Skeletal muscle cell (primary cell): Measurements from ENCODE around the gene BTBD19.
"Not testable (repeated sequence)": the region's sequence is repeated elsewhere in the genome, so short reads cannot be mapped to it uniquely, and the experiment has no call there.

Experiments
- DNase-seq: peaks from one replicate; pipeline ENCODE4 v3.0.0-alpha.2; 2010; ENCODE audit warnings: low read depth
- H3K4me3 ChIP-seq: 2 replicates; pipeline ENCODE4 v1.5.1; 2011; ENCODE audit warnings: low read depth, mild to moderate bottlenecking, control low read depth, low read length, moderate library complexity

BTBD19 gene

GRCh38 chr1:44822981-44823451 is 14.7 kb downstream of the BTBD19 start:
- no peak overlapping the region for H3K4me3 ChIP-seq

GRCh38 chr1:44824392-44824791 is 16.1 kb downstream of the BTBD19 start:
- not testable (repeated sequence) for DNase-seq

More at GRCh38 chr1:44822981-44823451, 14.7 kb downstream of the BTBD19 start:
- DNase-seq: no peak

GRCh38 chr1:44826375-44827196 is 18.3 kb downstream of the BTBD19 start:
- H3K4me3 ChIP-seq: no peak overlapping the region
- no peak for DNase-seq

More at GRCh38 chr1:44824392-44824791, 16.1 kb downstream of the BTBD19 start:
- not testable (repeated sequence) for H3K4me3 ChIP-seq

GRCh38 chr1:44827197-44828002 is 19.1 kb downstream of the BTBD19 start:
- DNase-seq: no peak
- H3K4me3 ChIP-seq: no peak overlapping the region

GRCh38 chr1:44828003-44828651 is 19.8 kb downstream of the BTBD19 start:
- no peak for DNase-seq

DNA sequence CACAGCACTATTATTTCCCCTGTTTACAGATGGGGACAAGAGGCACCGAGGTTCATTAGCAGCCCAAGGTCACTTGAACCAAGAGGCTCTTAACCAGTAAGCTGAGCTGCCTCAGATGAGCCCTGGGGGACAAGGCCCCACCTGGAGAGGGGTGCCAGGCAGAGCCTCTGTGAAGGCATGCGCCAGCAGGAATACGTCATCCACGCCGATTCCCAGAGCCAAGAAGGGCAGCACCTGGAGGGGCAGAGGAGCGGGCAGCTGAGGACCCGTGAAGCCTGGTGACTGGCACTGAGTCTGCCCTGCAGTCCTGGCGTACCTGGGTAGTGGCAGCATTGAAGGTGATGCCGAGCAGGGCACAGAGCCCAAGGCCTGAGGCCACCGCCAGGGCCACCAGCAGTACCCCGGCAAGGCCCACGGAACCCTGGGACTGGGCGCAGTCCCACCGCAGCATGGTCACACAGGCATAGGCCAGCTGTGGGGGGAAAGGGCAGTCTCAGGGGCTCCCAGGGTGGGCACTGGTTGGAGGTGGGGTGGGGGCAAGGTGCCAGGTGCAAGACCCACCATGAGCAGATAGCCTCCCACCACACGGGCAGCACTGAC is 20.6 kb downstream of the BTBD19 start:
- DNase-seq: no peak
- no peak overlapping the region for H3K4me3 ChIP-seq

More at GRCh38 chr1:44828003-44828651, 19.8 kb downstream of the BTBD19 start:
- no peak overlapping the region for H3K4me3 ChIP-seq

- H3K4me3 ChIP-seq: no peak overlapping the region
- no peak for DNase-seq
Measured at GRCh38 chr1:44829506-44830384, 21.4 kb downstream of the BTBD19 start.

GRCh38 chr1:44830900-44831304 is 22.6 kb downstream of the BTBD19 start:
- DNase-seq: no peak

DNA sequence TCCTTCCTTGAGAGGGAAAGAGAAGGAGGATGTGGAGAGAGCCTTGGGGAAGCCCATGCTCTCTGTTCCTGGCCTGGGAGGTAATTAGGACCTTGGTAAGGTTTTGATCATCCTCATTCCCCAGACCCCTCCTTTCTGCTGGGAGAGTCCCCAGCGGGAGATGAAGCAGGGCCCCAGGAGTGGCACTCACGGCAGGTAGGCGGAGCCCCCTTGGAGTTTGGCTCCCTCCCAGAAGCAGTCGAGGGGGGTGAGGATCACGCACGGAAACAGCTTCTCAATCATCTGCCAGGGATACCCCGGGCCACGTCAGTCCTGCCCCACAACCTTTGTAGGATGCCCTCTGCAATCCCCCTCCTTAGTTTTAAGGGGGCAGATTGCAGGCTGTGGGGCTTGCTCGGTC is 23.2 kb downstream of the BTBD19 start:
- H3K4me3 ChIP-seq: no peak overlapping the region
- DNase-seq: no peak

More at GRCh38 chr1:44830900-44831304, 22.6 kb downstream of the BTBD19 start:
- no peak overlapping the region for H3K4me3 ChIP-seq

GRCh38 chr1:44832056-44832705 is 23.9 kb downstream of the BTBD19 start:
- DNase-seq: no peak

DNA sequence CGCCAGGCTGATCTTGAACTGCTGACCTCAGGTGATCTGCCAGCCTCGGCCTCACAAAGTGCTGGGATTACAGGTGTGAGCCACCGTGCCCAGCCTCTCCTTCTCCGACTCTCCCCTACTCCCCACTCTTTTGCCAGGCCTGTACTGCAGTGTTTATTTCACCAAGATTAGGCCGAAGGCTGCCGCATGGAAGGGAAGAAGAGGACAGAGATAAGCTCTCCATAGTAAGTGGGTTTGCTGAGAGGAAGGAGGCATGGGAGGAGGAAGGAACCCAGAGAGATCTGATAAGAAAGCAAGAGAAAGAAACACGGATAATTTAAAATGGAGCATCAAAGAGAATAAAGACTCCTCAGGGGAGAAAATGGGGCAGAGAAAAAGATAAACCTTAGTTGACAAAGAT is 26.0 kb downstream of the BTBD19 start:
- no peak for DNase-seq
- H3K4me3 ChIP-seq: no peak overlapping the region

More at GRCh38 chr1:44832056-44832705, 23.9 kb downstream of the BTBD19 start:
- no peak overlapping the region for H3K4me3 ChIP-seq

GRCh38 chr1:44835738-44836675 is 27.7 kb downstream of the BTBD19 start:
- DNase-seq: peak; percentile 27
- H3K4me3 ChIP-seq: no peak overlapping the region

DNA sequence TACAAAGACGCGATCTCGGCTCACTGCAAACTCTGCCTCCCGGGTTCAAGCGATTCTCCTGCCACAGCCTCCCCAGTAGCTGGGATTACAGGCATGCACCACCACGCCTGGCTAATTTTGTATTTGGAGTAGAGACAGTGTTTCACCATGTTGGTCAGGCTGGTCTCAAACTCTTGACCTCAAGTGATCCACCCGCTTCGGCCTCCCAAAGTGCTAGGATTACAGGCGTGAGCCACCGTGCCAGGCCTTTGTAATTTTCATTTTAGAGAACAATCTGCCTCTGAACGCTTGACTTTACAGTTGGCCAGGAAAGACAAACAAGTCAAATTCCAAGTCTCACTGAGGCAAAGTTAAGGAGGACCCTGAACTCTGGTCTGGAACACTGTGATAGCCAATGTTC is 30.0 kb downstream of the BTBD19 start:
- H3K4me3 ChIP-seq, DNase-seq: not testable (repeated sequence)

DNA sequence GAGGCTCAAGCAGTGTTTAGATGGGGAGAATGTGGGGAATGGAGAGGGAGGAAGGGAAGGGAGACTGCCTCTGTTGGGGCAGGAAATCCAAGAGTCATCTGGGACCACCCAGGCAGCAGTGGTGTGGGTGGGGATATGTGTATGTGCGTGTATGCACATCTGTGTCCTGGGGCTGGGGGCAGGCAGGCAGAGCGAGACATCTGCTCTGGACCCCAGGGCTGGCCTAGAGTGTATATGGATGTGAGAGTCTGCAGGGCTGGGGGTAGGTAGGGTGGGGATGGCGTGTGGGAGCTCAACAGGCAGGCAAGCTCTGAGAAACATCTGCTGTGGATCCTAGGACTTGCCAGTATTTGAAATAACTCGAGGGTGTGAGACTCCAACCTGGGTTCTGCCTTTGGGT is 31.3 kb downstream of the BTBD19 start:
- no peak for DNase-seq
- no peak overlapping the region for H3K4me3 ChIP-seq

- no peak for DNase-seq
- peak overlapping the region; percentile 60 for H3K4me3 ChIP-seq
Measured at GRCh38 chr1:44842486-44842861, 34.2 kb downstream of the BTBD19 start.

- H3K4me3 ChIP-seq: peak within 1 kb of the TSS; percentile 60
- DNase-seq: peak; percentile 28
Measured at GRCh38 chr1:44842862-44843655, 34.7 kb downstream of the BTBD19 start, which contains the start of gene PTCH2. TSS of gene PTCH2 (minus strand) at chr1:44843253. CDS start at chr1:44842932, 321 bp downstream.
